ENCODE data around the gene FLT3LG.

DNA sequence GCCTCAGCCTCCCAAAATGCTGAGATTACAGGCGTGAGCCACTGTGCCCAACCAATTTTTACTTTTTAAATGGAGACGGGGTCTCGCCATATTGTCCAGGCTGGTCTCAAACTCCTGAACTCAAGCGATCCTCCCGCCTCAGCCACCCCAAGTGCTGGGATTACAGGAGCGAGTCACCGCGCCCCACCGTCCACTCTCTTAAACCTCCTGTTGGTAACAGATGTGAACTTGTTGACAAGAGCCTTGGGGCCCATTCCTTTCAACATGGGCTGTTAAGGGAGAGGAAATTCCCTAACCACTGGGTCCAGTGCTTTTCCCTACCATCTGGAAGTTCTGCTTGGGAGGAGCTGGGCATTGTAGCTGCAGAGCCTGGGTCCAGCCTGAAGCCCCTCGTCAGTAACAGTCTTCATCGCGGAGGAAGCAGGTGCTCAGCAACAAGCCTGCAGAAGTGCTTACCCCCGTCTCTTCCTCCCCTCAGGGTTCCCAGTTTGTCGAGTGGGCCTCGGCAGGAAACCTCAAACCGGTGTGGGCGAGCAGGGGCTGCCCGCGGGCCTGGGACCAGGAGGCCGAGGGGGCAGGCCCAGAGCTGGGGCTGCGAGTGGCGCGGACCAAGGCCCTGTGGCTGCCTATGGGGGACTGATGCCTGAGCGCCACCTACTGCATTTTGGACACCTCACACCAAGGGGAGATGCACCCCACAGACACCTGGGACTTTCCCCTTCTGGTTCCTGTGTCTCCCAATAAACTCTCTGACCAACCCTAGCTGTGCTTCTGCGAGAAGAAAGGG is 4.0 kb upstream of the FLT3LG start:
- TF ChIP-seq CTCF (IDR thresholded peaks at IDR 0.05) (no peak; the same call in 1 of the 2 replicates), POLR2AphosphoS5 (IDR thresholded peaks at IDR 0.05; ENCODE audit: low read depth, low read length) (no peak), SIN3A (IDR thresholded peaks at IDR 0.05; ENCODE audit: borderline replicate concordance, insufficient read depth, low read depth, low read length) (no peak)
- TF ChIP-seq, protein P1, sequence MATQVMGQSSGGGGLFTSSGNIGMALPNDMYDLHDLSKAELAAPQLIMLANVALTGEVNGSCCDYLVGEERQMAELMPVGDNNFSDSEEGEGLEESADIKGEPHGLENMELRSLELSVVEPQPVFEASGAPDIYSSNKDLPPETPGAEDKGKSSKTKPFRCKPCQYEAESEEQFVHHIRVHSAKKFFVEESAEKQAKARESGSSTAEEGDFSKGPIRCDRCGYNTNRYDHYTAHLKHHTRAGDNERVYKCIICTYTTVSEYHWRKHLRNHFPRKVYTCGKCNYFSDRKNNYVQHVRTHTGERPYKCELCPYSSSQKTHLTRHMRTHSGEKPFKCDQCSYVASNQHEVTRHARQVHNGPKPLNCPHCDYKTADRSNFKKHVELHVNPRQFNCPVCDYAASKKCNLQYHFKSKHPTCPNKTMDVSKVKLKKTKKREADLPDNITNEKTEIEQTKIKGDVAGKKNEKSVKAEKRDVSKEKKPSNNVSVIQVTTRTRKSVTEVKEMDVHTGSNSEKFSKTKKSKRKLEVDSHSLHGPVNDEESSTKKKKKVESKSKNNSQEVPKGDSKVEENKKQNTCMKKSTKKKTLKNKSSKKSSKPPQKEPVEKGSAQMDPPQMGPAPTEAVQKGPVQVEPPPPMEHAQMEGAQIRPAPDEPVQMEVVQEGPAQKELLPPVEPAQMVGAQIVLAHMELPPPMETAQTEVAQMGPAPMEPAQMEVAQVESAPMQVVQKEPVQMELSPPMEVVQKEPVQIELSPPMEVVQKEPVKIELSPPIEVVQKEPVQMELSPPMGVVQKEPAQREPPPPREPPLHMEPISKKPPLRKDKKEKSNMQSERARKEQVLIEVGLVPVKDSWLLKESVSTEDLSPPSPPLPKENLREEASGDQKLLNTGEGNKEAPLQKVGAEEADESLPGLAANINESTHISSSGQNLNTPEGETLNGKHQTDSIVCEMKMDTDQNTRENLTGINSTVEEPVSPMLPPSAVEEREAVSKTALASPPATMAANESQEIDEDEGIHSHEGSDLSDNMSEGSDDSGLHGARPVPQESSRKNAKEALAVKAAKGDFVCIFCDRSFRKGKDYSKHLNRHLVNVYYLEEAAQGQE (IDR thresholded peaks at IDR 0.05; ENCODE audit: insufficient read depth in 1 of 2, low read depth in 2 of 2, low read length in 1 of 2) = no peak
